WTC11 (cell line): ENCODE measurements around the gene SMNDC1. TPM values are rescaled to one million over a fixed set of nuclear protein-coding genes. Genes with fewer than 3 reads are reported as not detected.

Experiments
- ATAC-seq: fragments of 200-7000 bp; cut with Tn5 transposase; 2 replicates; pipeline ENCODE4 v1.10.0; 2021; ENCODE audit warnings: mild to moderate bottlenecking, moderate library complexity
- CTCF ChIA-PET: fragments of 300-600 bp; sonication (Branson Sonifier 250); formaldehyde crosslinking; loops from one replicate; lab custom pipeline; 2021; ENCODE audit warnings: antibody characterized with exemption; lab: Charles Lee
- POLR2A ChIA-PET: fragments of 350-600 bp; sonication (Branson Sonifier 250); formaldehyde crosslinking; loops from one replicate; lab custom pipeline; 2021; ENCODE audit warnings: antibody characterized with exemption; lab: Charles Lee
- DNase-seq: peaks from one replicate; pipeline ENCODE4 v3.0.0; 2021; ENCODE audit warnings: low spot score
- H3K27ac Mint-ChIP-seq: 2 replicates; pipeline ENCODE4 v1.8.0; 2021; ENCODE audit warnings: mixed read lengths
- H3K27me3 Mint-ChIP-seq: 2 replicates; pipeline ENCODE4 v1.8.0; 2021; ENCODE audit warnings: low read depth, mild to moderate bottlenecking, moderate library complexity, mixed read lengths
- H3K36me3 Mint-ChIP-seq: 2 replicates; pipeline ENCODE4 v1.8.0; 2021; ENCODE audit warnings: mixed read lengths
- H3K4me1 Mint-ChIP-seq: 2 replicates; pipeline ENCODE4 v1.8.0; 2022; ENCODE audit warnings: mixed read lengths
- H3K4me3 Mint-ChIP-seq: 2 replicates; pipeline ENCODE4 v1.8.0; 2021; ENCODE audit warnings: mild to moderate bottlenecking, moderate library complexity, mixed read lengths
- H3K9me3 Mint-ChIP-seq: 2 replicates; pipeline ENCODE4 v1.8.0; 2021; ENCODE audit warnings: mixed read lengths
- AFF4 ChIP-seq: sonication (generic); formaldehyde crosslinking; IDR thresholded peaks from 2 replicates; pipeline ENCODE4 v1.8.1; 2023; ENCODE audit warnings: mild to moderate bottlenecking, missing genetic modification reagents, borderline replicate concordance
- ARID4B ChIP-seq: sonication (generic); formaldehyde crosslinking; IDR thresholded peaks from 2 replicates; pipeline ENCODE4 v1.8.0; 2023; ENCODE audit warnings: missing genetic modification reagents, mild to moderate bottlenecking, borderline replicate concordance
- ATF1 ChIP-seq: sonication (generic); formaldehyde crosslinking; IDR thresholded peaks from 2 replicates; pipeline ENCODE4 v1.8.1; 2023; ENCODE audit warnings: mild to moderate bottlenecking, moderate library complexity, missing genetic modification reagents
- CREB1 ChIP-seq: sonication (generic); formaldehyde crosslinking; IDR thresholded peaks from 2 replicates; pipeline ENCODE4 v1.8.0; 2023; ENCODE audit warnings: mild to moderate bottlenecking, missing genetic modification reagents
- ELF4 ChIP-seq: sonication (generic); formaldehyde crosslinking; IDR thresholded peaks from 2 replicates; pipeline ENCODE4 v1.8.1; 2022; ENCODE audit warnings: low read depth, mild to moderate bottlenecking, moderate library complexity, missing genetic modification reagents
- FOXP1 ChIP-seq: sonication (generic); formaldehyde crosslinking; IDR thresholded peaks from 2 replicates; pipeline ENCODE4 v1.8.0; 2022; ENCODE audit warnings: missing genetic modification reagents, mild to moderate bottlenecking, moderate library complexity, borderline replicate concordance
- HMGXB4 ChIP-seq: sonication (generic); formaldehyde crosslinking; IDR thresholded peaks from 2 replicates; pipeline ENCODE4 v1.8.1; 2023; ENCODE audit warnings: mild to moderate bottlenecking, moderate library complexity, missing genetic modification reagents
- JUN ChIP-seq: sonication (generic); formaldehyde crosslinking; IDR thresholded peaks from 2 replicates; pipeline ENCODE4 v1.8.0; 2023; ENCODE audit warnings: mild to moderate bottlenecking, missing genetic modification reagents
- NFYB ChIP-seq: sonication (generic); formaldehyde crosslinking; conservative IDR thresholded peaks from 2 replicates; pipeline ENCODE4 v1.8.0; 2022; ENCODE audit warnings: low read depth, missing genetic modification reagents
- PRDM15 ChIP-seq: sonication (generic); formaldehyde crosslinking; IDR thresholded peaks from 2 replicates; pipeline ENCODE4 v1.8.0; 2022; ENCODE audit warnings: missing genetic modification reagents
- SOX15 ChIP-seq: fragments of 250-450 bp; sonication (Bioruptor Pico); IDR thresholded peaks from 2 replicates; pipeline ENCODE4 v1.9.0; 2021; ENCODE audit warnings: mild to moderate bottlenecking
- TEAD4 ChIP-seq: sonication (generic); formaldehyde crosslinking; IDR thresholded peaks from 2 replicates; pipeline ENCODE4 v1.8.0; 2022; ENCODE audit warnings: mild to moderate bottlenecking, missing genetic modification reagents
- TP53 ChIP-seq: sonication (generic); formaldehyde crosslinking; IDR thresholded peaks from 2 replicates; pipeline ENCODE4 v1.8.1; 2023; ENCODE audit warnings: mild to moderate bottlenecking, missing genetic modification reagents
- USF2 ChIP-seq: sonication (generic); formaldehyde crosslinking; IDR thresholded peaks from 2 replicates; pipeline ENCODE4 v1.8.1; 2023; ENCODE audit warnings: mild to moderate bottlenecking, missing genetic modification reagents, moderate library complexity
- ZBTB21 ChIP-seq: sonication (generic); formaldehyde crosslinking; IDR thresholded peaks from 2 replicates; pipeline ENCODE4 v1.8.1; 2023; ENCODE audit warnings: mild to moderate bottlenecking, missing genetic modification reagents, borderline replicate concordance
- ZNF121 ChIP-seq: sonication (generic); formaldehyde crosslinking; IDR thresholded peaks from 2 replicates; pipeline ENCODE4 v1.8.0; 2023; ENCODE audit warnings: missing genetic modification reagents
- ZNF138 ChIP-seq: sonication (generic); formaldehyde crosslinking; conservative IDR thresholded peaks from 2 replicates; pipeline ENCODE4 v1.8.1; 2022; ENCODE audit warnings: mild to moderate bottlenecking, moderate library complexity, missing genetic modification reagents
- ZNF396 ChIP-seq: fragments of 250-450 bp; sonication (Bioruptor Pico); IDR thresholded peaks from 2 replicates; pipeline ENCODE4 v1.8.0; 2021; ENCODE audit warnings: mild to moderate bottlenecking, moderate library complexity, borderline replicate concordance
- ZNF423 ChIP-seq: fragments of 250-450 bp; sonication (Bioruptor Pico); IDR thresholded peaks from 2 replicates; pipeline ENCODE4 v2.1.2; 2022; ENCODE audit warnings: mild to moderate bottlenecking, moderate library complexity
- total RNA-seq: library from RNA; stranded (reverse); gene quantifications from 3 replicates; pipeline ENCODE4 v1.2.3, GENCODE V29; 2021

The SMNDC1 gene
- total RNA-seq, 1 experiment from 2014 or later: 55.9 TPM

GRCh38 chr10:110349831-110350230 lies 45.1 kb upstream of the SMNDC1 start:
- Mint-ChIP-seq H3K4me1 (peaks cover 29% of the 10 kb centered on the region), H3K36me3 (no peaks in the 10 kb centered on the region), H3K9me3 (peaks cover 3% of the 10 kb centered on the region; the same call in 1 of the 2 replicates), H3K4me3 (no peak overlapping the region), H3K27me3 (no peaks in the 10 kb centered on the region), H3K27ac (no peak overlapping the region)
- DNase-seq: no peak
- CTCF ChIA-PET: no interaction called here
- POLR2A ChIA-PET: no interaction called here
- ATAC-seq: no peak
- TF ChIP-seq AFF4 (no peak), PRDM15 (CRISPR knock-in tag) (no peak), JUN (CRISPR knock-in tag) (no peak), TEAD4 (CRISPR knock-in tag) (no peak), ZBTB21 (CRISPR knock-in tag) (no peak), HMGXB4 (CRISPR knock-in tag) (no peak), ATF1 (CRISPR knock-in tag) (no peak), USF2 (CRISPR knock-in tag) (no peak), TP53 (CRISPR knock-in tag) (no peak), ZNF138 (CRISPR knock-in tag) (no peak)

GRCh38 chr10:110349386-110349785 lies 44.7 kb upstream of the SMNDC1 start:
- no peak for ATAC-seq
- CTCF ChIA-PET: no interaction called here

More at GRCh38 chr10:110349386-110349785, 44.7 kb upstream of the SMNDC1 start:
- no peak overlapping the region for H3K4me3 Mint-ChIP-seq
- peaks cover 29% of the 10 kb centered on the region for H3K4me1 Mint-ChIP-seq
- POLR2A ChIA-PET: no interaction called here
- H3K36me3 Mint-ChIP-seq: no peaks in the 10 kb centered on the region
- H3K27me3 Mint-ChIP-seq: no peaks in the 10 kb centered on the region
- TF ChIP-seq FOXP1 (CRISPR knock-in tag): no peak
- no peak for TF ChIP-seq ZNF121 (CRISPR knock-in tag)
- TF ChIP-seq ARID4B (CRISPR knock-in tag): no peak
- no peak for TF ChIP-seq ZNF423 (CRISPR knock-in tag)
- no peak for TF ChIP-seq JUN (CRISPR knock-in tag)
- TF ChIP-seq SOX15 (CRISPR knock-in tag): no peak
- TF ChIP-seq ATF1 (CRISPR knock-in tag): no peak
- TF ChIP-seq CREB1 (CRISPR knock-in tag): no peak
- TF ChIP-seq NFYB (CRISPR knock-in tag): no peak
- TF ChIP-seq ELF4: no peak
- no peak for TF ChIP-seq ZNF396 (CRISPR knock-in tag)
- peaks cover 3% of the 10 kb centered on the region; the same call in 1 of the 2 replicates for H3K9me3 Mint-ChIP-seq
- H3K27ac Mint-ChIP-seq: no peak overlapping the region
- DNase-seq: no peak
